ENCODE results near the gene SMURF1. TPM values are rescaled to one million over a fixed set of nuclear protein-coding genes. Genes with fewer than 3 reads are reported as not detected.

The SMURF1 gene
- total and polyA plus RNA-seq, 9 donors = 7.3 to 11.2 (median 8.4) TPM

DNA sequence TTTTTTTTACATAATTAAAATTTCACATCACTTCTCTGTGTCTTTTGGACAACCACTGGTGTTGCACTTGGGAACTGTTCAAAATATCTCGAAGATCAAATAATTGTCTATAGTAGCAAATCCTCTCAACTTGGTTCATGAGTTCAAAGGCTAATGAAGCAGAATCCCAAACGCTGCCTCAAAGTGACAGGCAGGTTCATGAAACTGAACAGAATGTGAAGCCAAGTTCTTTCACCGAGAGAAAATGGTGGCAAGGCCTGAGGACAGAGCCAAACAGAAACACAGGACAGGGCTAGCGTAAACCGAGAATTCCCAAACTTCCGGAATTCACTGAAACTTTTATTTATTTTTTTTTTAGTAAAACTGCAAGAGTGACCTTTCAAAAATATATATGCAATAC, 21.1 kb downstream of the SMURF1 start:
- no peak for DNase-seq
- Histone ChIP-seq H3K27me3 (ENCODE audit: control insufficient read depth, insufficient read depth, low read length) (no peaks in the 10 kb centered on the region), H3K4me3 (ENCODE audit: low read length) (no peak overlapping the region), H3K36me3 (ENCODE audit: control insufficient read depth, insufficient read depth, low read length) (no peaks in the 10 kb centered on the region), H3K9me3 (replicated peaks; ENCODE audit: control insufficient read depth, low read depth, low read length) (no peaks in the 10 kb centered on the region), H3K4me1 (ENCODE audit: control insufficient read depth, insufficient read depth, low read length) (peaks cover 9% of the 10 kb centered on the region), H3K27ac (ENCODE audit: low read length) (no peak overlapping the region)
- WGBS (ENCODE audit: insufficient coverage) = 86% methylated on average over 1 of the region's 6 CpGs

DNA sequence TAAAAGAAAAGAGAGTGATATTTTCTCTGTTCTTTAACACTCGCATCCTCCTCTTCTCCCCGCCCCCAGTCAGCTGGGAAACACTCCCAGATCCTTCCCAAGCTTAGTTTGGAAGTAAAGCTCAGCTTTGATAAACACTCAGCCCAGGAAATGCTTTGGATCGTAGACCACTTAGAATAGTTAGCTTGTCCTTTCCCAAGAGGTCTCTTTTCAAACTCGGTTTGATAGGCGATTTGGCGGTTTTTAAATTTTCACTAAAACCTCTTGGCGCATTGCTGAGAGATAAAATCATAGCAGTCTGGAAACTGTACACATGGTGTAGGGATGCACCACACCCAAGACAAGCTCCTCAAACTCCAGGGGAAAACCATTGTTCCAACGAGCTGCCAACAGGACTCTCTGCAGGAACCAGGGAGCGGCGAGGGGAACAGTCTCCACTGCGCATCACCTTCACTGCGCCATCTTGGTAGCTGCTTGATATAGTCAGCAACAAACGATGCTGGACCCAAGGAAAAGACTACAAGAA, 22.3 kb downstream of the SMURF1 start:
- Histone ChIP-seq H3K27ac (ENCODE audit: low read length) (peak overlapping the region; percentile 31), H3K4me3 (ENCODE audit: low read length) (no peak overlapping the region), H3K4me1 (ENCODE audit: control insufficient read depth, insufficient read depth, low read length) (peaks cover 9% of the 10 kb centered on the region), H3K9me3 (replicated peaks; ENCODE audit: control insufficient read depth, low read depth, low read length) (peaks cover 4% of the 10 kb centered on the region), H3K36me3 (ENCODE audit: control insufficient read depth, insufficient read depth, low read length) (no peaks in the 10 kb centered on the region), H3K27me3 (ENCODE audit: control insufficient read depth, insufficient read depth, low read length) (no peaks in the 10 kb centered on the region)
- WGBS (ENCODE audit: insufficient coverage) = 69% methylated on average over 6 of the region's 13 CpGs
- peak; percentile 83 for DNase-seq

DNA sequence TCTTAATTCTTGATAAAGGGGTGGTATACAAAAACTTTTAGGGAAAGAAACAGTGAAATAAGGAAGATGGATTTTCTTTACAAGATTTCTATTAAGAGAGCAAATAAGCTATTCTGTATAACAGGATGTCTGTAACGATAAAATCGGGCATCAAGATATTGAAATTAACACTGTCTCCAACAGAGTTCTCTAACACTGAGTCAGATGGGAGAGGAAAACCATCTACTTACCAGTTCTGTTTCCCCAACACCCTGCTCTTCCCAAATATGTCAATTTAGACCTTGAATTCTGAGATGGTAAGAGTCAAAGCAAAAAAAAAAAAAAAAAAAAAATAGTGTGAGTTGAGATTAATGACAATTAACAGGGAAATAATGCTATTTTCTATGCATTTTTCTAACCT, 23.0 kb downstream of the SMURF1 start:
- WGBS (ENCODE audit: insufficient coverage) = no CpG with 5 or more reads among the region's 2 CpGs
- Histone ChIP-seq H3K4me1 (ENCODE audit: control insufficient read depth, insufficient read depth, low read length) (peaks cover 9% of the 10 kb centered on the region), H3K9me3 (replicated peaks; ENCODE audit: control insufficient read depth, low read depth, low read length) (peaks cover 4% of the 10 kb centered on the region)

DNA sequence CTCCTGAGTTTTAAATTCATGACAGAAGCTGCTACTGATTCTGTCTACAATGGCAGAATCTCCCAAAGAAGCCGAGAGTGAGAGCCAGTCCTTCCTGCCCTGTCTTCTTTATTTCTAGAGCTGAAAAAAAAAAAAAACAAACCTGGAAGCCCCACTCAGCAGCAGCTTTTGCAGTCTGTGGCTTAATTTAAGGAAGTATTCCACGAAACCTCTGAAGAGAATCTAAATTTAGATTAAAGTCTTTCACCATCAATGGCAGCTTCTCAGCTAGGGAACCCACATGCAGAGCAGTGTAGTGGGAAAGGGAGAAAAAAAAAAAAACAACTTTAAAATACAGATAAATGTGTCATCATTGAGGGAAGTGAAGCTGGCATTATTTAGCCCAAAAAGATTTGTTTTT, 23.4 kb downstream of the SMURF1 start:
- Histone ChIP-seq H3K36me3 (ENCODE audit: control insufficient read depth, insufficient read depth, low read length) (no peaks in the 10 kb centered on the region), H3K4me3 (ENCODE audit: low read length) (no peak overlapping the region), H3K9me3 (replicated peaks; ENCODE audit: control insufficient read depth, low read depth, low read length) (peaks cover 4% of the 10 kb centered on the region), H3K27me3 (ENCODE audit: control insufficient read depth, insufficient read depth, low read length) (no peaks in the 10 kb centered on the region), H3K27ac (ENCODE audit: low read length) (no peak overlapping the region), H3K4me1 (ENCODE audit: control insufficient read depth, insufficient read depth, low read length) (peaks cover 9% of the 10 kb centered on the region)
- WGBS (ENCODE audit: insufficient coverage) = no CpG with 5 or more reads among the region's 2 CpGs
- DNase-seq = peak; percentile 60

More for the DNA sequence above, 23.0 kb downstream of the SMURF1 start:
- DNase-seq = no peak
- H3K27me3 ChIP-seq (ENCODE audit: control insufficient read depth, insufficient read depth, low read length) = no peaks in the 10 kb centered on the region
- H3K4me3 ChIP-seq (ENCODE audit: low read length) = no peak overlapping the region
- no peaks in the 10 kb centered on the region for H3K36me3 ChIP-seq (ENCODE audit: control insufficient read depth, insufficient read depth, low read length)
- H3K27ac ChIP-seq (ENCODE audit: low read length) = no peak overlapping the region

GRCh38 chr7:99118077-99118476, 25.8 kb downstream of the SMURF1 start:
- DNase-seq = no peak
- no peak overlapping the region for H3K27ac ChIP-seq (ENCODE audit: low read length)
- H3K9me3 ChIP-seq (replicated peaks; ENCODE audit: control insufficient read depth, low read depth, low read length) = peaks cover 4% of the 10 kb centered on the region
- H3K27me3 ChIP-seq (ENCODE audit: control insufficient read depth, insufficient read depth, low read length) = no peaks in the 10 kb centered on the region
- H3K36me3 ChIP-seq (ENCODE audit: control insufficient read depth, insufficient read depth, low read length) = no peaks in the 10 kb centered on the region
- no peak overlapping the region for H3K4me3 ChIP-seq (ENCODE audit: low read length)
- H3K4me1 ChIP-seq (ENCODE audit: control insufficient read depth, insufficient read depth, low read length) = peaks cover 5% of the 10 kb centered on the region
- WGBS (ENCODE audit: insufficient coverage) = no CpG with 5 or more reads among the region's 2 CpGs

DNA sequence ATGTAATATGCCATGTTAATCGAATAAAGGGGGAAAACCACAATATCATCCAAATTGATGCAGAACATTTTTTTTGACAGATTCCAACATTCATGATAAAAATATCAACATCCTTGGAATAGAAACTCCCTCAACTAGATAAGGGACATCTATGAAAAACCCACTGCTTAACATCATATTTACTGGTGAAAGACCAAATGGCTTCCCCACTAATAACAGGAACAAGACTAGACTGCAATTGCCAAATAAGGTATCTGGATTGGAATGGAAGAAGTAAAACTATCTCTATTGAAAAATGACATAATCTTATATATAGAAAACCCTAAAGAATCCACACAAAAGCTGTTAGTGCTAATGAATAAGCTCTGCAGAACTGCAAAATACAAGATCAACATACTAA, 27.8 kb downstream of the SMURF1 start:
- H3K4me3 ChIP-seq (ENCODE audit: low read length) = no peak overlapping the region
- no peaks in the 10 kb centered on the region for H3K4me1 ChIP-seq (ENCODE audit: control insufficient read depth, insufficient read depth, low read length)
- peaks cover 4% of the 10 kb centered on the region for H3K9me3 ChIP-seq (replicated peaks; ENCODE audit: control insufficient read depth, low read depth, low read length)
- no peaks in the 10 kb centered on the region for H3K36me3 ChIP-seq (ENCODE audit: control insufficient read depth, insufficient read depth, low read length)
- no peak overlapping the region for H3K27ac ChIP-seq (ENCODE audit: low read length)
- no CpG with 5 or more reads among the region's 1 CpG for WGBS (ENCODE audit: insufficient coverage)
- H3K27me3 ChIP-seq (ENCODE audit: control insufficient read depth, insufficient read depth, low read length) = no peaks in the 10 kb centered on the region
- DNase-seq = no peak

DNA sequence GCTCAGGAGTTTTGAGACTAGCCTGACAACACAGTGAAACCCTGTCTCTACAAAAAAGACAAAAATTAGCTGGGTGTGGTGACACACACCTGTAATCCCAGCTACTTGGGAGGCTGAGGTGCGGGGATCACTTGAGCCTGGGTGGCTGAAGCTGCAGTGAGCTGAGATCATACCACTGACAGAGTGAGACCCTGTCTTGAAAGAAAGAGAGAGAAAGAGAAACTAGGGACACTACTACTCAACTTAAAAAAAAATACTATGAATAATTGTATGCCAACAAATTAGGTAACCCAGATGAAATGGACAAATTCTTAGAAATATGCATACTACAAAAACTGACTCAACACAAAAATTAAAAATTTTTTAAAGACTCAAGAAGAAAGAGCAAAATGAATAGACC, 28.5 kb downstream of the SMURF1 start:
- no peaks in the 10 kb centered on the region for H3K27me3 ChIP-seq (ENCODE audit: control insufficient read depth, insufficient read depth, low read length)
- no peaks in the 10 kb centered on the region for H3K36me3 ChIP-seq (ENCODE audit: control insufficient read depth, insufficient read depth, low read length)
- WGBS (ENCODE audit: insufficient coverage) = no CpG with 5 or more reads among the region's 1 CpG
- DNase-seq = no peak
- H3K27ac ChIP-seq (ENCODE audit: low read length) = no peak overlapping the region
- H3K4me3 ChIP-seq (ENCODE audit: low read length) = no peak overlapping the region
- peaks cover 2% of the 10 kb centered on the region for H3K4me1 ChIP-seq (ENCODE audit: control insufficient read depth, insufficient read depth, low read length)
- peaks cover 4% of the 10 kb centered on the region for H3K9me3 ChIP-seq (replicated peaks; ENCODE audit: control insufficient read depth, low read depth, low read length)

- peaks cover 4% of the 10 kb centered on the region for H3K9me3 ChIP-seq (replicated peaks; ENCODE audit: control insufficient read depth, low read depth, low read length)
- H3K4me1 ChIP-seq (ENCODE audit: control insufficient read depth, insufficient read depth, low read length) = peaks cover 12% of the 10 kb centered on the region
- no peaks in the 10 kb centered on the region for H3K36me3 ChIP-seq (ENCODE audit: control insufficient read depth, insufficient read depth, low read length)
- no peak for DNase-seq
- WGBS (ENCODE audit: insufficient coverage) = no CpG with 5 or more reads among the region's 1 CpG
- no peak overlapping the region for H3K27ac ChIP-seq (ENCODE audit: low read length)
- no peaks in the 10 kb centered on the region for H3K27me3 ChIP-seq (ENCODE audit: control insufficient read depth, insufficient read depth, low read length)
- H3K4me3 ChIP-seq (ENCODE audit: low read length) = no peak overlapping the region
These were observed 30.9 kb downstream of the SMURF1 start for GRCh38 chr7:99112979-99113378.

DNA sequence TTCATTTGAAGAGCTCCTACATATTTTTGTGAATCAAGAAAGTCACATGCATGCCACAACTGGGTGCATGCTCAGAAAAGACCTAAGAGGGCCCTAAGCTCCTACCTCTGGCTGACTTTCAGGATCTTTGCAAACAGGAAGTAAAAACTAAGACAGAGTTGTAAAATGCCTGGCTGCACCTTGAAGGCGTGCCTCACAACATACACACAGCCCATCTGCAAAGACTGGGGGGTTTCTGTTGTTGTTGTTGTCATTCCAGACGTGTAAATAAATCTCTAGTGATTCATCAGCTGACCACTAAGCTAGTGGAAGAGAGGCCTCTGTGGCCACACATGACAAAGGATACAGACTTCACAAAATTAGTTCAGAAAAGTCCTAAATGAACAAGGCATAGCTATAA, 31.8 kb downstream of the SMURF1 start:
- WGBS (ENCODE audit: insufficient coverage) = no CpG with 5 or more reads among the region's 2 CpGs
- peaks cover 16% of the 10 kb centered on the region for H3K4me1 ChIP-seq (ENCODE audit: control insufficient read depth, insufficient read depth, low read length)

DNA sequence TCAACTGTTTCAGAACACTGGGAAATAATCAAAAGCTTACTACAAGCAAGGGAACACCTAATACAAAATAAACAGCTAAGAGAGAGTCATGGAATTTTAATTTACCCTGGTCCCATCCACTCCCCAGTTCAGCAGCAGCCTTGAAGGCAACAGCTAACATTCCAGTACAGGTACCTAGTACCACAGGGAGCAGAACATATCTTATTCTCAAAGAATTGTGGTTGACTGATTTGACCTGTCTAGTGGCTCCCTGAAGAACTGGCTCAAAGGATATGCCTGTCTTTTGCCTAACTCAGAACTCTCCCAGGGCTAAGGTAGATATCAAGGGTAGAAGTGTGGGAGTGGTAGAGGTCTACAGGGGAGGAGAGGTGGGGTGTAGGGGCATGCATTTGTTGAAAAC, 32.3 kb downstream of the SMURF1 start:
- no peaks in the 10 kb centered on the region for H3K36me3 ChIP-seq (ENCODE audit: control insufficient read depth, insufficient read depth, low read length)
- no peak overlapping the region for H3K4me3 ChIP-seq (ENCODE audit: low read length)
- H3K4me1 ChIP-seq (ENCODE audit: control insufficient read depth, insufficient read depth, low read length) = peaks cover 16% of the 10 kb centered on the region
- no peaks in the 10 kb centered on the region for H3K9me3 ChIP-seq (replicated peaks; ENCODE audit: control insufficient read depth, low read depth, low read length)
- H3K27me3 ChIP-seq (ENCODE audit: control insufficient read depth, insufficient read depth, low read length) = no peaks in the 10 kb centered on the region
- H3K27ac ChIP-seq (ENCODE audit: low read length) = no peak overlapping the region
- DNase-seq = no peak

More for the DNA sequence above, 31.8 kb downstream of the SMURF1 start:
- Histone ChIP-seq H3K36me3 (ENCODE audit: control insufficient read depth, insufficient read depth, low read length) (no peaks in the 10 kb centered on the region), H3K27me3 (ENCODE audit: control insufficient read depth, insufficient read depth, low read length) (no peaks in the 10 kb centered on the region), H3K4me3 (ENCODE audit: low read length) (no peak overlapping the region), H3K9me3 (replicated peaks; ENCODE audit: control insufficient read depth, low read depth, low read length) (peaks cover 4% of the 10 kb centered on the region), H3K27ac (ENCODE audit: low read length) (no peak overlapping the region)
- no peak for DNase-seq
